SH-SY5Y (cell line): ENCODE results near the gene IL3.

ENCODE experiments used
- GATA2 ChIP-seq: IDR thresholded peaks from 2 replicates; pipeline ENCODE4 v1.6.1; 2011; ENCODE audit warnings: mild to moderate bottlenecking, low read depth, low read length
- GATA3 ChIP-seq: IDR thresholded peaks from 2 replicates; pipeline ENCODE4 v1.6.1; 2011; ENCODE audit warnings: low read depth, mild to moderate bottlenecking, low read length, moderate library complexity

- TF ChIP-seq GATA2, result no peak
- TF ChIP-seq GATA3, result no peak
These were observed 48.7 kb upstream of the IL3 start, which contains the start of gene ACSL6 for GRCh38 chr5:132011622-132012343.
